HS-5 (cell line): Measurements from ENCODE around the gene IGF1R.

Experiments
- DNase-seq: peaks from one replicate; pipeline ENCODE4 v3.0.0-alpha.2; 2012; ENCODE audit warnings: low read depth

Gene IGF1R

DNA sequence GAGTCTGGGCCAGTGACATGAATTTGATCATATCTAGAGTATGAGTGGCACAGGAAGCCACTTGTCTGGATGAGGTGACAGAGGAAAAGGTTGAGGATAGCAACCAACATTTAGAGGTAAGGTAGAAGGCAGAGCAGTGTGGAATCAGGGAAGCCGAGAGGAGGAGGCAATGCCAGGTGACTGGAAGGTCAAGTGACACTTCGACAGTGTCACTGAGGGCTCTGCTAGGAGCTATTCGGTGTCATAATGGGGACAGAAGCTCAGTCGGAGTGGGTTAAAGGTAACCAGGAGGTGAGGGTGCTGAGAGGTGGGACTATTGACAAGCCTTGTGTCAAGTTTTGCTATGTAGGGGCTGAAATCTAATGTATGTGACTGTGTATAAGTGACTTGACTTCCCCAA lies 56.7 kb downstream of the IGF1R start:
- DNase-seq = no peak

DNA sequence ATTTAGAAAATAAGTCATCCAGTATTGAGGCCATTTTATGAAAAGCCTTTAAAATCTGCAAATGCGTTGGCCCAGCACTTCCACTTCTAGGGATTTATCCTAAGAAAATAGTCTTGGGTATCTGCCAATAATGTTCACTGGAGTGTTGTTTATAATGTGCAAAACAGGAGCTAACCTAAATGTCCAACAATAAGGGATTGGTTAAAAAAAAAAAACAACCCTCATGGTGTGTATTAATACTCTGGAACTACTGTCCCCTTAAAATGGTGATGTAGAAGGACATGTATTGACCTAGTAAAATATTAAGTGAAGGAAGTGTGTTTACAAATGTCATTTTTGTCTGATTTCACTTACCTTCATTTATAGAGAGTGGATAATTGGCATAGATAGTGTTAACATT lies 58.0 kb downstream of the IGF1R start:
- no peak for DNase-seq

DNA sequence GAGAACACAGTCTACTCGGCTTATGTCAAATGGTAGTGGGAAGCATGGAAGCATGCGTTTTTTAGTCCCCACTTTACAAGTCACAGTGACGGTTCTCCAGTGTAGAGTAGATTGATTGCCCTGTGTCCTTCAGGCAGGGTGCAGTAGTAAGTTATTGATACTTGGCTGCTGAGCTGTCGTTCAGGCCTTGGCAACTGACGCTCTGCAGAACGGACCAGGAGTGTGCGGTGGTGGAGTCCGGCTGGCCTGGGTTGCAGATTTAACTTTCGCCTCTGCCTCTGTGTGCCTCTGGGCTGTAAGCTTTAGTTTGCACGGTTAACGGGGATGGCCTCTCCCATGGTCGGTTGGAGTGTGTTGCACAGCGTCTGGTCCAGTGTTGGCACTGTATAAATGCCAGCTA lies 58.6 kb downstream of the IGF1R start:
- no peak for DNase-seq

DNA sequence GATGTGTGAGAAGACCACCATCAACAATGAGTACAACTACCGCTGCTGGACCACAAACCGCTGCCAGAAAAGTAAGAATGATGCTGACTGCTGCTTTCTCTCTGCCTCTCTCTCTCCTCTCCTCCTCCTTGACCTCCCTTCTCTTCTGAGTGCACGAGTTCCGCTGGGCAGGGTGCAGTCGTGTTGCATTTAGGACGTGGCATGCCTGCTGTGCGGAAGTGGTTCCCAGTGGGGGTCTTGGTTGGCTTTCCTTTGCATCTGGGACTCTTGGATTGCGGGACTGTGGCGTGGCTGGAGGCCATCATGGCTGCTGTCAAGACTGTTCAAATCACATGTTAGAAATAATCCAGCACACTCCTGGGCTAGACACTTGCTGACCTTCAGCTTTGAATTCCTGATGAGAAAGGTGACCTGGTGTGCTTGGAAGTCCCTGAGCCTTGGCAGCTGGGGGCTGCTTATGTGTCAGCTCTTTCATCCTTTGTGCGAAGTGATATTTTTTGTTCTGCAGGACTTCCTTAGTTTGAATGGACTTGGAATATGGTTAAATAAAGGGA lies 59.8 kb downstream of the IGF1R start:
- DNase-seq = no peak

DNA sequence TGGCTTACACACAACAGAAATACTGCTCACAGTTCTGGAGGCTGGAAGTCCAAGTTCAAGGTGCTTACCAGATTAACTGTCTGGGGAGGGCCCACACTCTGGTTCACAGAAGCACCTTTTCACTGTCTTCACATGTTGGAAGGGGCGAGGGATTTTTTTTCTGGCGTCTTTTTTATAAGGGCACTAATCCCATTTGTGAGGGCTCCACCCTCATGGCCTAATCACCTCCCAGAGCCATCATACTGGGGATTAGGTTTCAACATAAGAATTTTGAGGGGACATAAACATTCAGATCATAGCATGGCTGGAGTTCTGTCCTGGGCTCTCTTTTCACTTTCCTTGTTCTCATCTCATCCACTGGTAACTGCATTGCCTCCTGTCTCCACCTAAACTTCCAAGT lies 63.5 kb downstream of the IGF1R start:
- no peak for DNase-seq

DNA sequence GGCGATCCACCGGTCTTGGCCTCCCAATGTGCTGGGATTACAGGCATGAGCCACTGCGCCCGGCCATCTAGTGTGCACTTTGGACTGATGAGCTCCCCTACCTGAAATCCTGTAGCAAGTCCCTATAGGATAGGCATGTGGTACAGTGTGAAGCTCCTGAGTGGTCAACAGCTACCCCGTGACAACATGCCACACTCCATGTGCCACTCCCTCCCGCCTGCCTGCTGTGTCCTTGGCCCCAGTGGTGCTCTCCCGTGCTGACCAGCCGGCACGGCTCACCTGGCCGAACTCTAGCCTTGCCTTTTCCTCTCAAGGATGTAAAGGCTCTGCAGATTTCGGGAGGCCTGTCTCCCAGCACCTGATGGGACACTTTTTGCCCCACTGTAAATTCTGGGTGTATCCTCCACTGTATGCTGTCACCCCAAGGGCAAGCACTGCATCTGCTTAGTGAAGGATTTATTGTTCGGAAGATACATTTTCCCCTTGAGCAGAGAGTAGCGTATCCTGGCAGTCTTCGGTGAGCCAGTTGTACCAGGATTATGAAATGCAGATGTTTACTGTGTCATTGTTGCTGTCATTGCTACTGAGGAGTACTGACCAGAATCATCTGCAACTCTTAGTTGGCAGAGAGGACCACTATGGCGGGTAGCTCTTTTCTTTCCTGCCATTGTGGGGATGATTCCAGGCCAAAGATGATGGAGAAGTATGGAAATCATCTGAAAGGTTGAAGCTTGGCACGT lies 64.7 kb downstream of the IGF1R start:
- DNase-seq = no peak

DNA sequence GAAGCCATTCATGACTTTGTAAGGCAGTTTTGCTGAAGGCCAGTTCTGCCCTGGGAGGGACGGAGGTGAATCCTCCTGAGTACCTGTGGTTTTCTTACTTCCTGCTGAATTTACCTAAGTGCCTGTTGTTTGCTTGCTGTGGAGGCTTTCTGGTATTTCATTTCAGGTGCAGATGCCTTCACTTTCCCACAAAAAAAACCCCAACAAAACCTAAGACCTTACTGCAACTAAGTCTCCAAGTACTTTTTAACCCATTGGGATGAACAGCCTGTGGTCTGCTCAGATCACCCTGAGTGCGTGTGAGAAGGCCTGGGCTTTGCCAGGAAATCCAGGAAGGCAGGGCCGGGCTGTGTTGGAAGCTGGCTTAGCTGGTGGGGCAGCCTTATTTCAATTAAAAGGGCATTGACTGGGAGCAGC lies 65.3 kb downstream of the IGF1R start:
- no peak for DNase-seq

DNA sequence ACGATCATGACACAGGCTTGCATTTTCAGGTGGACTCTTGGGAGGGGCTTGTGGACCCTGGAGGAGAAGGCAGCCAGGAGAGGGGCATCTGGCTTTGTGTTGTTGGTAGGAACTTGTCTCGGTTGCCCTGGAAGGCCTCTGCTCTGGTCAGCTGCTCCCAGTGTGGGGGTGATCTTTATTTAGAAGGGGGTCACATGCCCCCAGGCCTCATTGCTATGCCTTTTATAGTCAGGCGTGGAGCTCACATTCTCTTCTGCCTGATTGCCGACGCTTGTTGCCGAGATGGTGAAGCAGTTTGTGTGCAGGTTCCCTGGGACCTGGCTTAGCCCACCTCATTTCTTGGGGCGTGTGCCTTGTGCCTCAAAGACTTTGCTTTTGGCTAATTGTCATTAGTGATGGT lies 66.6 kb downstream of the IGF1R start:
- DNase-seq = no peak

DNA sequence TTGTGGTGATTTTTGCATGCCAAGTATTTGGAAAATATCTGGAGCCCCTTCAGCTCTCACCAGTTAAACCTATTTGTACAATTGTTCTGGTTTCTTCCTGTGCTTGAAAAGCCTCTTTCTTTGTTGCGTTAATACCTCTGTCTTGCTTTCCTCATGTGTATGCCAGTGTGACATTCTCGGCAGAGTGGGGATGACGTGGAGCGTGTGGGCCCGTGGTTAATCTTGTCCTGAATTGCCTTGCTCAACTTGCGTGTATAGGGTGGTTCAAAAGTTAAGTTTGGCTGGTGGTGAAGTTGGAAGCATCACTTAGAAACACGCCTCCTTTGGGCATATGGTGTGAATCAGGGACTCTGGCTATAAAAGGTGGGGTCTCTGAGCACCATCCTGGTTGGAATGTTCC lies 67.1 kb downstream of the IGF1R start:
- DNase-seq = no peak

DNA sequence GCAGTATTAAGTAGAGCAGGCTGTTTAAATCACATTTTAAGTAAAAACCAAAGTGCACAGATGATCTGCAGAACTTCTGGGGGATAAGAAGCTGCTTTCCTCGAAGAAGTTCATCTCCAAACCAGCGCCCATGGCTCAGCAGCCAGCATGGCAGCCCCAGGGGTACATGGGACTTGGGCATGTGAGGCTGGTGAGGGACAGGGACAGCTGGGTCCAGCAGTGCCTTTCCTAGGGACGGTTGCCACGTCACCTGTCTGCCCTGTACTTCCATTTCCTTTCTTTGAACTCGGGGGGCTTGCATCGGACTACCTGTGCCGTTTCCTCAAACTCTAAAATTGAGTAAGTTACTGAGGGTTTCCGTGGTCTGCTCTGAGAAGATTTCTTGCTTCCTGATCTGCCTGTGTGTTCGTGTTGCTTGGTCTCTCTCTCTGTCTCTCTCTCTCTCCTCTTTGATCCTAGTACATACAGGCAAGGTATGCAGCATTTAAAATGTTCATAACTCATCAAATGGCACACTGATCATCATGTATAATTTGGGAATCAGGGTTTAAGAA lies 67.6 kb downstream of the IGF1R start:
- no peak for DNase-seq

DNA sequence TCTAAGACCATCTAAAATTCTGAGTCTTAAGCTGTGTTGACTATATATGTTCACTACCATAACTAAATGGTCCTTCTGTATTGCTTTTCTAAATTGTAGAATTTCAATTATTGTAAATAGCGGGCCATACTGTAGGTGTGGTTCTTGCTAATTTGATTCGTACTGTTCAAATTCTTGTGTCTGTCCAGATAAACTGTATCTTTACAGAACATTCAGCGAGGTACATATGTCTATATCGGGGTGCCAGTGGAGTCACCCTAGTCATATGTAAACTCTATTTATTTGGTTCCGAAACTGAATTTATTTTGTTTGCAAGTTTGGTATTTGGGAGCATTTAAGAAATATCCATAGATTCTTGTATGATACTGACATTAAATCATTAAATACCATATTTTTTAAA lies 69.0 kb downstream of the IGF1R start:
- no peak for DNase-seq

DNA sequence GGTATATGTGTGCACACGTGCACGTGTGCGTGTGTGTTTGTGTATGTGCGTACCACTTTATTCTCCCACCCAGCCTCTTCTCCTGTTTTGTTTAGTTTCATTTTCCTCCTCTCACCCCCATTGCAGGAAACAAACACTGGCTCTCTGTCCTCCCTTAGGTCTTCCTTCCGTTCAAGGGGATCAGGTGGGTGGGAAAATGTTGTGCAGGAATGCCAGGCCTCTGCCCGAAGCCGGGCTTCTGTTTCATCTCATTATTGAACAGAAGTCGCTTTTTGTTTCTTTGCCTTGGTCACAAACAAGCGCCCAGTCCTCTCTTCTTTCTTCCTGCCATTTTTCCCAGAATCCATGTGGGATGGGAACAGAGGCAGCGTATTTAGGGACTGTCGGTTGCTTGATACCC lies 69.6 kb downstream of the IGF1R start:
- no peak for DNase-seq

DNA sequence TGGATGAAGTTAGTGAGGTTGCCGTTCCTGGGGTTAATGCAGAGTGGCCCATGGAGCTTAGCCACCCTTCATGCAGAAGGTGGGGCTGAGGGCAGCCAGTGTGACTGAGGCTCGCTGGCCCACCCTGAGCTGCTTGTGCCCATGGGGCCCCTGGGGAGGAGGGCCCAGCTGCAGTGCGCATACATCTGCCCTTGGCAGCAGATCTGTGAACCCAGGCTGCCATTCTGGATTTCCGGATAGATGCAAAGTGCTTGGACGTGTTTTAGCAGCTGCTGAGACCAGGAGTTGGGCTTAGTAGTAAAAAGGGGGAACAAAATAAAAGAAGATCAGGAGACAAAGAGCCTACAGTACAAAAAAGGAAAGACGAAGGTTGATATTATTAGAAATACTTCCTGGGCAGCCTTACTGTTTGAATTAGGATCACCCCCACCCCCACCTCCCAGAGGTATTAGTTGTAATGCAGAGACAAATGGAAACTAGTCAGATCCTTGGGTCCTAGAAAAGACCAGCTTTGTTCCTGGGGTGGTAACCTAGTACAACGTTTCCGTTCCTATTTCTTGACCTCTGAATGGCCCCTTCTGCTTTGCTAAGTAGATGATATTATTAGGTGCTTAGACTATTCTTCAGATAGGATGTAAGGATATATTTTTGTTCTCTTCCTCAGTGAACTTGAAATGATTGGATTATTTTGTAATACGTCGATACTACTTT lies 70.2 kb downstream of the IGF1R start:
- DNase-seq = no peak

DNA sequence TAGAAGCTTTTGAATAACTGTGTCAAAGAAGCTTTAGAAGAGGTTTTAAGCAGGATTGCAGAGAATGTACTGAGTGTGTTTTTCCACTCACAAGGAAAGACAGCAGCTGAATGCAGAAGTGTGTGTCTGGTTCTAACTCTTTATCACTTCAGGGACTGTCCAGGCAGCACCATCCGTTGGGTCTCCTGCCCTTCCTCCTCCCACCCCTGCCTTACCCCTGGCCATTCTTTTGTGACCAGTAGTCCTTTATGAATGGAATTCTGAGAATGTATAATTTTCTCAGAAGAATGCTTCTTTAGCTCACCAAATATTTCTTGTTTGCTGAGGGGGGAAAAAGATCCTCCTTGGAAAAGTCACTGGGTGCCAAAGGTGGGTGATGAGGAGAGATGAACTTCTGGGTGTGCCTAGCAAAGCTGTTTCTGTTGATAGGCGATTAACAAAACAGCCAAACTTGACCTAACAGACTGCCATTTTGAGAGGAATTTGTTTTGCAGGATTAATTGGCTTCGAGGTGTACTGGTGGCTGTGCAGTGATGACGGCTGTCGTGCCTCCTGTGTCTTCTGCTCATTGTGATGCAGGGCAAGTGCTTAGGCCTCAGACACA lies 70.9 kb downstream of the IGF1R start:
- DNase-seq = no peak

DNA sequence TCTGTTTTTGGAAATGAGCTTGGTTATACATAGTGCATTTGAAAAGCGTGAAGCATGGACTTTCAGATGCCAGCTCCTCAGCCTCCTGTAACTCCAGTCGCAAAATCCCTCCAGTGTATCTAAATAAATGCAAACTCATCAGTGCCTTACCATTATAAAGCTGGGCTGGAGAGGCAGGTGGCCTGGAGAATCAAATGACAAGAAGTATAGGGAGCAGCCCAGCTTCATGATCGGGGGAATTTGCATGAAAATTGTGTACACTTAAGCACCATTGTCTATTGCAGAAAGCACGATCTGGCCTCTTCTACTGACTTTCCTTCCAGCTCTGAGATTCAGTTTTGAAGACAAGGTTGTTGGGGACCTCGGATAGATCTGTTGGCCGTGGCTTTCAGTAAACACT lies 71.7 kb downstream of the IGF1R start:
- DNase-seq = no peak

DNA sequence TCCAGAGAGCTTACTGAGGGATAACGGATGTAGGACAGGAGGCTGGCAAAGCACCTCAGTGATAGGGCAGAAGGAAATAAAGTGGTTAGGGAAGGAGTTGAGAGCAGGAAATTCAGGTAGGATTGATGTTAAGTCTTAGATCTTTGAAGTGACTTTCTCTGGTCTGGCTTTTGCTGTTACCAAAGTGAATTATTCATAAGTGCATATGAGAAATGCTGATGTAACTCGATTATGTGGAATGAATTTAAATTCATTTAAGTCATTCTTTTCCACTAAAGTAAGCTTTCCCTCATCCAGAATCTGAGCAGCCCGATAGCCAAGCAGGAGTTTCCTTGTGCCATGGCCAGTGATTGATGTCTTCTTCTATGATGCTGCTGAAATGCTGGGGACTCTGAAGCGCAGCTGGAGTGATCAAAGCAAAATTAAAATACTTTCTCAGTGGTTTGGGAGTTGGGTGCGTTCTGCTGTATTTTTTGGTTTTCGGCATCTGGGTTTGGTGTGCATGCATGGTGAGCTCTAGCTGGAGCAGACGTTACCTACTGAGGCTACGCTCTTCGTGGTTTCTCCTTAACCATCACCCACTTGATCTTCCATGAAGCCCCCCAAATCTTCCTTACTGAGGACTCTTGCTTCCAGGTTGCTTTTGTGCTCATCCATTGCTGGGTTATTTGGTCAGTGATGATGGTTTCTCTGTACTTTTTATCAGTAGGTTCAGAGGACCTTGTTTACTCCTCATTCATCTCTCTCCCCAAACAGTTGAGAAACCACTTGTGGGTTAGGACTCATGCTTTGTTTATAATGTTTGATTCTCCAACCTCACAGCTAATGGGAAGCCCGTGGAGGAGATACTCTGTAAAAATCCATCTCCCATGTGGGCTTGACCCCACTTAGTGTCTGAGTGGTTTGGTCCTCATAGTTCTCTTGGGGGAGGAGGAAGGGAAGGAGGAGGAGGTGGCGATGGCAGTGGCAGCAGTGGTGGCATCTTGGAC lies 72.5 kb downstream of the IGF1R start:
- no peak for DNase-seq

DNA sequence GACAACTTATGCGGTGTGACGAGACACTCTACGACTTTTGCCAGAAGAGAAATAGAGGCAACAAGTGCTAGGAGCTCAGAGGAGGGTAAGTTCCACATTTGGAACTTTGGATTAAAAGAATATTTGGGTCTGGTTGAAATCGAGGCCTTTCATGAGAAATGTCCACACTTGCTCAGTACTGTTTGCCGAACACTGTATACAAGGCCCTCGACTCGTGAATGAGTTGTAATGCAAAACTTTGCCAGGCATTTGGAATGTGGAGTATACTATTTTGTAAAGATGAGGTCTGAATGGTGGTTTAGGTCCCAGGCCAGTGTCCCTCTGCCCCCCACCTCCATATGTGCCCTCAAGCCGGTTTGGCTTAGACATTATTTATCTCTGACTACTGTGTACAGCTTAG lies 73.9 kb downstream of the IGF1R start:
- no peak for DNase-seq

DNA sequence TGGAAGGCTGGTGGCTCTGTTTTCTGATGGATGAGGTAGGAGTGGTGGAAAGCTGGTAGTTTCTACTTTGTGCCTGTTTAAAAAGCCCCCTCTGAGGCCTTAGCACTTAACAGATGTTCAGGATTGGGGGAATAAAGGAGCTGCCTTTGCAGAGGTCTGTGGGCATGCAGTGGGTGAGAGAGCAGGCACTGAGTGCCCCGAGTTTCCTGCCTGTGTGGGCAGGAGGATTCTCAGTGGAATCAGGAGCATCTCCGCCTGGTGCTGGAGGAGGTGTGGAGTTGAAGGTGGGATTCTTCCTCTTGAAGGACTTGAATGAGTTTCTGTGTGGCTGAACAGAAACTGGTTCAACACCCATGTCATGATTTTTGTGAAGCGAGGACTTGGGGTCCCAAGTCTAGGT lies 74.3 kb downstream of the IGF1R start:
- DNase-seq = no peak

DNA sequence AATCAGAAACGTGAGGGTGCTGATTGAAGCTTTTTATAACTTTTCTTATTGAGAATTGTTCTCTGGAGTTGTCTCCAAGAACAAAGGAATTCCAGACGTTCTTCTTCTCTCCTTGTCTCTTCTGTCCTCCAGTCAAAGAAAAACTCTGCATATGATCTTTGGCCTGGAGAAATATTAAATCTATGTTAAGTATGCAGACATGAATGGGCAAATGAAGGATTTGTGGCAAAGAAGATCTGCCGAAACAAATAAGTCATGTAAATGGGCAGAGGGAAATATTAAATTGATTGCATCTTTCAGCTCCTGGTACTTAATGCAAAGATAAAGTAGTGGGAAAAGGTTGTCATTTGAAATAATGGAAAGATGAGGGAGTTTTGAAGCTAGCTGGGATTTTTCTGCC lies 74.9 kb downstream of the IGF1R start:
- DNase-seq = no peak

DNA sequence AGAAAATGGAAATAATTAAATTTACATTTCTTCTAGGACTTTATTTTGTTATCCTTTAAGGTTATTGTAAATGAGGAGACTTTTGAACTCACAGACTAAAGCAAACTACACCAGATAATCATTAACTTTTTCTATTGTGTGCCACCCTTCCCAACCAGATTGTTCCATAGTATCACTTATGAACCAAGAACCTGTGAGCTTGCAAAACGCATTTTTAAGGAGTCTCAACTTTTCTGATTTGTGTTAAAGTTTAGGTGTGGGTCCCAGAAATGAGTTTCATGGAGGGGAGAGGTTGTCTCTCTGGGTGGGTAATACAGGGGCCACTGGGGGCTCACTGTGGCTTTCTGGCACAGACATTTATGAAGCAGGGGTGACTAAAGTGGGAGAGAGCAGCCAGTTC lies 75.7 kb downstream of the IGF1R start:
- no peak for DNase-seq

DNA sequence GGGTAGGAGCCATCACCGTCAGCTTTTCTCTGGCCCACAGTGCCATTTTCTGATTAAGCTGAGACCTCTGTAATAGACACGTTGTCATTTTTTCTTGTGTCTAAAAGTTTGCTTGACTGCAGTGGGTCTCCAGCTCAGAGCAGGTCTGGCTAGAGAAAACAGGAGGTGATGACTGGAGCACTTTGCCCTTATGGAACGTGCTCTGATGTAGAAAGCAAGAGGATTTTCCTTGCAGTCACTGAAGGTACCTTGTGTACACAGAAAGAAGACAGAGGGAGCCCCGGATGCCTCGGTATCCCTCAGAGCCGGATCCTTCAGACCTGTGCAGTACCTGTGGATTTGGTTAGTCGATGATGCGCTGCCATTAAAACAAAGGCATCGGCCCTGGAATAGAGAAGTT lies 76.2 kb downstream of the IGF1R start:
- no peak for DNase-seq

DNA sequence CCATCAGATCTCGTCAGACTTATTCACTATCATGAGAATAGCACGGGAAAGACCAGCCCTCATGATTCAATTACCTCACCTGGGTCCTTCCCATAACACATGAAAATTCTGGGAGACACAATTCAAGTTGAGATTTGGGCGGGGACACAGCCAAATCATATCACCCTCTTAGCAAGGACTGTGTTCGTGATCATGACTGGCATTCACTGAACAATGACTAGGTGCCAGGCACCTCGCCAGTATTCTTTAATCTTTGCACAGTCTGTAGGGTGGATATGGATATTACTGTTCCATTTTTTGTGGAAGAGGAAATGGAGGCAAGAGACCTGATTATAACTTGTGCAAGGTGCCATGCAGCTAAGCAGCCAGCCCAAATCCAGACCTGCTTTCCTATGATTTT lies 77.5 kb downstream of the IGF1R start:
- DNase-seq = no peak
